IPS DF 6.9 (cell line): ENCODE measurements around the gene DNASE2.
"Not testable (repeated sequence)": the region's sequence is repeated elsewhere in the genome, so short reads cannot be mapped to it uniquely, and the experiment has no call there.

ENCODE experiments used
- DNase-seq: peaks from one replicate; pipeline ENCODE4 v3.0.0-alpha.2; 2013; ENCODE audit warnings: low read depth, low spot score
- H3K27ac ChIP-seq: one replicate; pipeline ENCODE4 v1.5.1; 2013; ENCODE audit warnings: low read length, control low read depth
- H3K27me3 ChIP-seq: 2 replicates; pipeline ENCODE4 v1.6.1; 2013; ENCODE audit warnings: mild to moderate bottlenecking, low read length; ENCODE audit not compliant: control insufficient read depth, insufficient read depth
- H3K36me3 ChIP-seq: 2 replicates; pipeline ENCODE4 v1.6.1; 2013; ENCODE audit warnings: low read length; ENCODE audit not compliant: control insufficient read depth, insufficient read depth
- H3K4me1 ChIP-seq: 2 replicates; pipeline ENCODE4 v1.6.1; 2013; ENCODE audit warnings: low read length; ENCODE audit not compliant: control insufficient read depth, insufficient read depth
- H3K4me3 ChIP-seq: 2 replicates; pipeline ENCODE4 v1.5.1; 2013; ENCODE audit warnings: mild to moderate bottlenecking, low read length
- H3K9me3 ChIP-seq: 2 replicates; pipeline ENCODE4 v1.6.1; 2013; ENCODE audit warnings: low read length, inconsistent platforms; ENCODE audit not compliant: control insufficient read depth, insufficient read depth
- WGBS: extraction: QIAGEN DNeasy Blood & Tissue Kit; methylation state at CpG from one replicate; pipeline ENCODE4 v1.1.7; 2013; ENCODE audit warnings: mixed read lengths, missing lambda C conversion rate; ENCODE audit not compliant: insufficient read length, insufficient coverage; 5-methylcytosine and 5-hydroxymethylcytosine counted together

The DNASE2 gene, protein sequence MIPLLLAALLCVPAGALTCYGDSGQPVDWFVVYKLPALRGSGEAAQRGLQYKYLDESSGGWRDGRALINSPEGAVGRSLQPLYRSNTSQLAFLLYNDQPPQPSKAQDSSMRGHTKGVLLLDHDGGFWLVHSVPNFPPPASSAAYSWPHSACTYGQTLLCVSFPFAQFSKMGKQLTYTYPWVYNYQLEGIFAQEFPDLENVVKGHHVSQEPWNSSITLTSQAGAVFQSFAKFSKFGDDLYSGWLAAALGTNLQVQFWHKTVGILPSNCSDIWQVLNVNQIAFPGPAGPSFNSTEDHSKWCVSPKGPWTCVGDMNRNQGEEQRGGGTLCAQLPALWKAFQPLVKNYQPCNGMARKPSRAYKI

DNA sequence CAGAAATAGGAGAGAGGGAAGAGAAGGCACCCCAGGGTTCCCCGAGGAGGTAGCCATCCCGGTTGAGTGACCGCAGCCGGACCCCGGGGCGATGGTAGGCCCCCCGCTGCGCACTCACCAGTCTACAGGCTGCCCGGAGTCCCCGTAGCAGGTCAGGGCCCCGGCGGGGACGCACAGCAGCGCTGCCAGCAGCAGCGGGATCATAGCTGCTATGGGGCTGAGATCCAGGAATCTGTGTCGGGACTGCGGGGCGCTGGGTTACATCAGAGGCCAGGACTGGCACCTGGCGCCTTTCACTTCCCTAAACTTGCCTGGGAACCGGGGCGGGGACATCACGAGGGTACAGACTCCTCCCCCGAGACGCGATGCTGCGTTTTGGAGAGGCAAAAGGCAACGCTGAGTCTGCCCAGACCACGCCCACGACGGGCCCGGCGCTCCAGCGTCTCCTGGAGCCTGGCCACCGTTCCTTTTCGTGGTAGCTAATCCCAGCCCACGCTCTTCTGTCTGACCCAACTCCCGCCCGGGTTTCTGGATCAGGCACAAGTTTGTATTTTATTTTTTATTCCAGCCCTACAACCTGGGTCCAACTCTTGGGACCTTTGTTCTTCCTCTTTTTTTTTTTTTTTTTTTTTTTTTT lies at the start of gene DNASE2:
Gene DNASE2 (minus strand): TSS at position 278 of the 637 bp plus-strand sequence. CDS start 74 bp downstream, at position 204.
- peak; percentile 87 for DNase-seq
- Histone ChIP-seq H3K4me3 (peak within 1 kb of the TSS; percentile 85), H3K27ac (no peak within 1 kb of the TSS), H3K36me3 (no peaks in the 10 kb centered on the region), H3K27me3 (no peaks in the 10 kb centered on the region), H3K4me1 (no peaks in the 10 kb centered on the region), H3K9me3 (no peaks in the 10 kb centered on the region)
- no CpG with 5 or more reads among the region's 38 CpGs for WGBS

DNA sequence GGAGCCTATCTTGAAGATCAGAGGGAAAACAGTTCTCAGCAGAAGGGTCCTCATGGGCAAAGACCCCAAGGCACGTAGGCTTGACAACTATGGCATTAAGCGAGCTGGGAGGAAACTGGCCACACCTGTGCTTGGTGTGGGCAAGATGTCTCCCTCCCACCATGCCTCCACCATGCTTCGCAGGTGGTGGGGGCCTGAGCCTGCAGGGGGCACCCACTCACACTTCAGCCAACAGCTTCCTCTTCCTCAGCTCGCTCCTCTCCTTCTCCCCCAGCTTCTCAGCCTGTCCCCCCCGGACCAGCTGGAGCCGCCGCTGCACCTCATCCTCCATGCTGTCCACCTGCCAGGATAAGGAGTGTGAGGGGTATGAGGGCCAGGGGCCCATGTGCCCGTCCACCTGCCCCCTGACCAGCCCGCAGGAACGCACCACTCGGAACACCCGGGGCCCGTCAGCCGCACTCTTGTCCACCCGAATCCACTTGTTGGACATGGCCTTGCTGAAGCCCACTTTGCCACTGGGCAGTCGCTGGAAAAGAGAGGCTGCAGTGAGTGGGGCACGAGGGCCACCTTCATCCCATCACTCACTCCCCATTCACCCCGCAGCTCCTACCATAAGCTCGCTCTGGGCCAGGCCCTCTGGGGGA lies 48.9 kb upstream of the DNASE2 start:
- H3K27me3 ChIP-seq = no peaks in the 10 kb centered on the region
- DNase-seq = no peak
- no peaks in the 10 kb centered on the region for H3K9me3 ChIP-seq
- H3K4me3 ChIP-seq = no peak overlapping the region
- WGBS = no CpG with 5 or more reads among the region's 19 CpGs
- H3K4me1 ChIP-seq = peaks cover 4% of the 10 kb centered on the region
- peaks cover 32% of the 10 kb centered on the region for H3K36me3 ChIP-seq
- H3K27ac ChIP-seq = no peak overlapping the region

DNA sequence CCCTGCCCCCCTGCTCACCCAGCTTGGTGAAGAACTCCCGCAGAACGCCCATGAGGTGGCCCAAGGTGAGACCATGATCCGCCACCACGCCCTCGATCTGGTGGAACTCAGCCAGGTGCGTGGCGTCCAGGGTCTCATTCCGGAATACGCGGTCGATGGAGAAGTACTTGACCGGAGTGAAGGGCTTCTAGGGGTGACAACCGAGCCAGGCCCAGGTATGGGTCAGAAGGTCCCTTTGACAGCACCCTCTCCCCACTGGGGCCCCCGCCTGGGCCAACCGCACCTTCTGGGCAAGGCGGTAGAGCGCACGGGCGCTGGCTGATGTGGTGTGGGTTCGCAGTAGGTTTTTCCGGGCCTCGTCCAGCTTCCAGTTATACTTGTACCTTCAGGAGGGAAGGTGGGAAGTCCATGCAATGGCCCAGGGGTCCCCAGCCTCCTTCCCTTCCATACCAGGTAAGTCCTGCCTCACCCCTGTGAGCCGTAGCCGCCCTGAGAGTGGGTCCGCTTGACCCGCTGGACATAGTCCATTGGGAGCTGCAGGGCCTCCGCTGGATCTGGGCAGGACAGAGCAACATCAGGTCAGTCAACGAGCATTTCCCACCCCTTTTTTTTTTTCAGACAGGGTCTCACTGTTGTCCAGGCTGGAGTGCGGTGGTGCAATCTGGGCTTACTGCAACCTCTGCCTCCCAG lies 43.5 kb upstream of the DNASE2 start:
- Histone ChIP-seq H3K27me3 (no peaks in the 10 kb centered on the region), H3K27ac (no peak overlapping the region), H3K9me3 (no peaks in the 10 kb centered on the region), H3K36me3 (peaks cover 45% of the 10 kb centered on the region), H3K4me3 (no peak overlapping the region), H3K4me1 (no peaks in the 10 kb centered on the region)
- WGBS = no CpG with 5 or more reads among the region's 29 CpGs
- no peak for DNase-seq

DNA sequence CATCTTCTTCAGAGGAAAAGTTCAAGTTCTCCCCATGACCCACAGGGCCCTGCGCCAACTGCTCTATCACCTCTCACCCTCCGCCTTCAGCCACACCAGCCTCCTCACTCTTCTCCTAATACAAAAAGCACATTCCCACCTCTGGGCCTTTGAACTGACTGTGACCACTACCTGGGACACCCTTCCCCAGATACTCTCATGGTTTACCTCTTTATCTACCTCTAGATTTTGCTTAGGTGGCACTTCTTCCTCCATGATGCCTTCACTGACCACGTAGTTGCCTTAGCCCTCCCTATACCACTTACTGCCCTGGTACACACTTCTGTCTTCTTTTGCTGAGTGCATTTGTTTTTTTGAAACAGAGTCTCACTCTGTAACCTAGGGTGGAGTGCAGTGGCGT lies 41.7 kb upstream of the DNASE2 start:
- Histone ChIP-seq H3K36me3 (peaks cover 32% of the 10 kb centered on the region), H3K4me1 (peaks cover 2% of the 10 kb centered on the region; the same call in 1 of the 2 replicates), H3K9me3 (no peaks in the 10 kb centered on the region), H3K4me3 (no peak overlapping the region), H3K27ac (no peak overlapping the region), H3K27me3 (peaks cover 4% of the 10 kb centered on the region; the same call in 1 of the 2 replicates)
- no CpG with 5 or more reads among the region's 4 CpGs for WGBS
- no peak for DNase-seq

DNA sequence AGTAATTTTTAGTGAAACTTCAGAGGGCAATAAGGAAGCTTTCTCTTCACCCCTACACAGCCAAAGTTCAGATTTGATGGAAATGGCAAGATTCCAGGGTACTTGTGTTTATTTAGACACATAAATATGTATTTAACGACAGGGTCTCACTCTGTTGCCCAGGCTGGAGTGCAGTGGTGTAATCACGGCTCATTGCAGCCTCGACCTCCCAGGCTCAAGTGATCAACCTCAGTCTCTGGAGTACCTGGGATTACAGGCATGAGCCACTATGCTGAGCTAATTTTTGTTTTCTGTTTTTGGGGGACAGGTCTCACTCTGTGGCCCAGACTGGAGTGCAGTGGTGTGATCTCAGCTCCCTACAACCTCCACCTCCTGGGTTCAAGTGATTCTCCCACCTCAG lies 39.8 kb upstream of the DNASE2 start:
- no peaks in the 10 kb centered on the region for H3K9me3 ChIP-seq
- peaks cover 22% of the 10 kb centered on the region for H3K36me3 ChIP-seq
- peaks cover 2% of the 10 kb centered on the region; the same call in 1 of the 2 replicates for H3K4me1 ChIP-seq
- no CpG with 5 or more reads among the region's 3 CpGs for WGBS
- H3K27me3 ChIP-seq = peaks cover 4% of the 10 kb centered on the region; the same call in 1 of the 2 replicates
- no peak overlapping the region for H3K4me3 ChIP-seq
- H3K27ac ChIP-seq = no peak overlapping the region
- no peak for DNase-seq

DNA sequence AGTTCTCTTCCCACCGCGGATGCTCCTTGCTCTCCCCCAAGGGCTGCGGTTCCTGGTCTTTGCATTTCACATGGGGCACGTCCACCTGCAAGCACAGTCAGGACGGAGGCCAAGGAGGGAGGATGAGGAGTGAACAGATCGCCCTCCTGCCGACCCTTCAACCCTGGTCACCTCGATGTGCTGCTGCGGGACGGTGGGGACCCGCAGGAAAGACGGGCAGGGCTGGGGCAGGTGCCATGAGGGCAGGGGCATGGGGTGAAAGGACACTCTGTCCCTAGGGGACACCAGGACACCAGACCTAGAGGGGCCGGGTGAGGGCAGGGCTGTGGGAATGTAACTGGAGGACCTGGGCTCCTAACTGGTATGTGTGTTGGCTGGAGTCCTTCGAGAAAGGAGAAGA lies 37.0 kb upstream of the DNASE2 start:
- Histone ChIP-seq H3K9me3 (no peaks in the 10 kb centered on the region), H3K36me3 (peaks cover 8% of the 10 kb centered on the region), H3K4me3 (no peak overlapping the region)

DNA sequence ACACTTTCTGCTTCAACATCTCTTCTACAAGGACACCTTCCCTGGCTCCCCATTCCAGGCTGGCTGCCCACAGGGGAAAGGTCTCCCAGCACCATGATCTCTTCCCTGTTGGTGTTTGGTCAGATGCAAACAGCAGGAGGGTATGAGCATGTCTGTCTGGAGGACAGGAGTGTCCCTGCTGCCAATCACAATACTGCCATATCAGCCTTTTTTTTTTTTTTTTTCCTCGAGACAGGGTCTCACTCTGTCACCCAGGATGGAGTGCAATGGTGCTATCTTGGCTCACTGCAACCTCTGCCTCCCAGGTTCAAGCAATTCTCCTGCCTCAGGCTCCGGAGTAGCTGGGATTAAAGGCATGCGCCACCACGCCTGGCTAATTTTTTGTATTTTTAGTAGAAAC lies 34.6 kb upstream of the DNASE2 start:
- DNase-seq, H3K4me3 ChIP-seq, H3K4me1 ChIP-seq, H3K9me3 ChIP-seq, H3K36me3 ChIP-seq, H3K27ac ChIP-seq, H3K27me3 ChIP-seq: not testable (repeated sequence)
- no CpG with 5 or more reads among the region's 4 CpGs for WGBS

More for the DNA sequence above, 37.0 kb upstream of the DNASE2 start:
- WGBS = no CpG with 5 or more reads among the region's 14 CpGs
- peaks cover 3% of the 10 kb centered on the region for H3K4me1 ChIP-seq
- H3K27ac ChIP-seq = no peak overlapping the region
- H3K27me3 ChIP-seq = peaks cover 4% of the 10 kb centered on the region; the same call in 1 of the 2 replicates
- DNase-seq = no peak

DNA sequence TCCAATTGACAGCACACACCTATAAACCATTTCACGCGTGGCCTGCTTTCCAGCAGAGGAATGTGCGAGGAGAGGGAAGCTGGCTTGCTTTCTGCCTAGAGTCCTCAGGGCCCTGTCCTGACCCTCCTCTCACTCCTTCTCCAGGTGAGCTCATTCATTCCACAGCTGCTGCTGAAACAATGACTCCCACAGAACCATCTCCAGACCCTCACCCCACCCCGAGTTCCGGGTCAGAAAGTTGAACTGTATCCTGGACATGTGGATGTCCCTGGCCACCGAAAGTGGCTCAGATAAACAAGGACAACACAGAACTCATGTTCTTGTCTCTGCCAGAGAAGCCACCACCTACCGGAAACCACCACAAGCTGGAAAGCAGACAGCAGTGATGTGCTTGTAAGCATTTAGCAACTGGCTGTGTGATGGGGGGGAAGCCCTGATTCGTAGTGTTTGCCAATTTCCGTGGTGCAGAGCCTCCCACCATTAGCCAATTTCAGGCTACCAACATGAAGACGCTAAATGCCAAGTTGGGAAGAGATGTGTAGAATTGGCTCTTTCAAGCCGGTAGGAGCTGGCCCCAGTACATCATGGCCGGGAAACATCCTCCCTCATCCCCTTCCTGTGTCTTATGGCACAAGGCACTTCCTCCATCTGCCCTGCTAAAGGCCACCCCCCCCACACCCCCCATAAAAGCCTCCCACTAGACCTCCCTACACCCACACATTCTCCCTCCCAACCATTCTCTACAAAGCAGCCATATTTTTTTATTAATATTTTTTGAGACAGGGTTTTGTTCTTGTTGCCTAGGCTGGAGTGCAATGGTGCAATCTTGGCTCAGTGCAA lies 32.8 kb upstream of the DNASE2 start:
- no peak overlapping the region for H3K27ac ChIP-seq
- H3K4me3 ChIP-seq = no peak overlapping the region
- peaks cover 4% of the 10 kb centered on the region; the same call in 1 of the 2 replicates for H3K27me3 ChIP-seq
- DNase-seq = no peak
- H3K36me3 ChIP-seq = no peaks in the 10 kb centered on the region
- no CpG with 5 or more reads among the region's 12 CpGs for WGBS
- no peaks in the 10 kb centered on the region for H3K9me3 ChIP-seq
- peaks cover 5% of the 10 kb centered on the region for H3K4me1 ChIP-seq

DNA sequence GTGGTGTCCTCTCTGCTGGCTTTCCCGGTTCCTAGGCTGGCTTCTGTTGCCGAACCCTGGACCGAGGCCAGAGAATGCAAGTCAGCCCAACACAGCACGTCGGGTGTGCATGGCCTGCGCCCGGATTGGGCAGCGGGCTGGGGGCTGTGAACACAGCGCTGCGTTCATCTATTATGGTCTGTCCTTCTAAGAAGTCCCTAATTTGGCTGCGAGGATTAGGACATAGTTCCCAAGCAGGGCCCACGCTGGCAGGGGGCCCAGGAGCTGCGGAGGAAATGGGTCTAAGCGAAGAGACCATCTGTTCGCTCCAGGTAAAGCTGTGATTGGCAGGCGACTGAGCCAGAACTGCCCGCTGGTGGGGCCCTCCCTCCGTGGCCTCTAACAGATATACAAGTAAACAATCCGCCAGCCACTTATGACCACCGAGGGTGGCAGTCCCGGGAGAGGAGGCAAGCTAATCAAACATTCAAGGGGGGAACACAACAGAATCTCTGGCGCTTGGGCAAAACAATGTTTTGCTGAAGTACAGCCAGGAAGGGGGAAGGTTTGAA lies 31.8 kb upstream of the DNASE2 start:
- Histone ChIP-seq H3K9me3 (no peaks in the 10 kb centered on the region), H3K27ac (no peak overlapping the region), H3K27me3 (no peaks in the 10 kb centered on the region; the same call in 1 of the 2 replicates), H3K36me3 (no peaks in the 10 kb centered on the region), H3K4me1 (peaks cover 3% of the 10 kb centered on the region; the same call in 1 of the 2 replicates), H3K4me3 (no peak overlapping the region)
- no peak for DNase-seq
- no CpG with 5 or more reads among the region's 22 CpGs for WGBS
